Measurements from ENCODE around the gene ST3GAL3.

ST3GAL3 gene

DNA sequence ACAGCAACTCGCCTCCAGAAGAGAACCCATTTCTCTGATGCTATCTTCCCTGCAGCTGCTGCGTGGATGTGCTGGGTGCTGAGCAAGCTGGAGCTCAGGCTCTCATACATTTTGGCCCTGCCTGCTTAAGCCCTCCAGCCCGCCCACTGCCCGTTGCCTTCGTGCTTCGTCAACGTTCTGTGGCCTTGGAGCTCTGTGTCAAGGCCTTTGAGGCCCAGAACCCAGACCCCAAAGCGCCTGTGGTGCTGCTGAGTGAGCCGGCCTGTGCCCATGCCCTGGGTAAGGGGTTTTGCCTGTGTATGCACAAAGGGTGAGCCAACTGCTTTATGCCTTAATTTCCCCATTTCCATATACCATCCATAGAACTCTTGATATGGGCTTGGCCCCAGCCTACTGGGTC is 263.6 kb downstream of the ST3GAL3 start:
- no peak for DNase-seq

GRCh38 chr1:43971336-43971980 is 264.1 kb downstream of the ST3GAL3 start:
- DNase-seq: no peak

GRCh38 chr1:43973981-43974442 is 266.7 kb downstream of the ST3GAL3 start:
- no peak for DNase-seq

DNA sequence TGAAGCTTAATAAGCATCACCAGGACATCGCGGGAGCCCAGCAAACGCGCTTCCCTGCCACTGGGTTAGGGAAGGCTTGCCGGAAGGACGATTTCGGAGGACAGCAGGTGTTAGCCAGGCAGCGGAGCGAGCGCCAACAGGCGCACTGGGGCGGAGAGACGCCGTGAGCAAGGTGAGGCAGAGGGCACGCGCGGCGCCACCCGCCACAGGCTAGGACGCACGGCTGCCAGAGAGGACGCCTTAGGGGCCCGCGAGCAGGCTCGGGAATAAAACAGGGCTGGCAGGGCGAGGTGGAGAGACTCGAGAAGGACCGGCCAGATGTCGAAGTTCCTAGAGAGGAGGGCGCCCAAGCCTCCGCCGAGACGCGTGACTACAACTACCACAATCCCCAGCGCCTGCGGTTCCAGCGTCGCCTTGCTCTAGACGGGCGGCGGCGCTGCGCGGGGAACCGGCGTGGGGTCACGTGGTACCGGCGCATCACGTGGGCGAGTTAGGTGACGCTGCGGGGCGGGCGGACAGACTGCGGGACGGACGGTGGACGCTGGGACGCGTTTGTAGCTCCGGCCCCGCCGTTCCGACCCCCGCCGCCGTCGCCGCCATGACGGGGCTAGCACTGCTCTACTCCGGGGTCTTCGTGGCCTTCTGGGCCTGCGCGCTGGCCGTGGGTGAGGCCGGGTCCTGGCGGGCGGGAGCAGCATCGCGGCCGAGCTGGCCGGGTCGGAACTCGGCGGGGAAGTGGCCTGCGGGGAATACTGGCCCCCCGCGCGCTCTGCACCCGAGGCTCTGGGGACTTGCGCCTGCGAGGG is 267.3 kb downstream of the ST3GAL3 start, which contains the start of gene ATP6V0B:
Gene ATP6V0B, plus strand, starts transcription at position 518 of the 806 bp plus-strand sequence. Its CDS starts 81 bp downstream, at position 599.
- DNase-seq: peak; percentile 90

DNA sequence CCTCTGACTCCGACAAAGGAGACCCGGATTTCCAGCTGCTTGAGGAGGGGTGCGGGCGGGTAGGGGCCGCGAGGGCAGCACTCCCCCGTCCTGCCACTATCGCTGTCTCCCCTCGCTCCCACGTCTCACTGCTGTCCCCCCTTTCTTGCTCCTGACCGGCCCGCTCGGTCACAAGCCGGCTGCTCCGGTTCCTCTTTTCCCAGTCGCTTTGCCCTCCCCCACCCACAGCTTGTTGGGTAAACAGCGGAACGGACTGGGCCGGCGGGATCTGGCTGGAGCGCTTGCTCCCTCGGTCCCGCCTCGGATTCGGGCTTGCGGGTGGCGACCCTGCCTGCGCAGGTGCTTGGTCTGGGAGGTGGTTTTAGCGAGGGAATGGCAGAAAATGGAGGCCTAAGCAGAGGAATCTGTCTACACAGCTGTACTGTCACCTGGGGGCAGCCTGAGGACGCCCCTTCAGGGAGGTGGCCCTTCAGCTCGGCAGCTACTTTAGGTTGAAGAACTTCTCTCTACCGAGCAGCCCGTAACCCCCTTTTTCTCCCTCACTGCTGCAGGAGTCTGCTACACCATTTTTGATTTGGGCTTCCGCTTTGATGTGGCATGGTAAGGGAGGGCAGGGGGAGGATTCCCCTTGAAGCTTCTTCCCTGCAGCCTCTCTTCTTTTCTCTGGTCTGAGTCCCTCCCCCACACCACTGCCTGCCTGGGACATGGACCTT is 268.1 kb downstream of the ST3GAL3 start:
- DNase-seq: peak; percentile 60

- no peak for DNase-seq
These were observed 268.7 kb downstream of the ST3GAL3 start for GRCh38 chr1:43976045-43976444.

- no peak for DNase-seq
These were observed 269.6 kb downstream of the ST3GAL3 start for GRCh38 chr1:43976890-43977289.

GRCh38 chr1:43977376-43978263 is 270.3 kb downstream of the ST3GAL3 start:
- DNase-seq: no peak

- DNase-seq: no peak
These were observed 270.9 kb downstream of the ST3GAL3 start for GRCh38 chr1:43978264-43978550.

DNA sequence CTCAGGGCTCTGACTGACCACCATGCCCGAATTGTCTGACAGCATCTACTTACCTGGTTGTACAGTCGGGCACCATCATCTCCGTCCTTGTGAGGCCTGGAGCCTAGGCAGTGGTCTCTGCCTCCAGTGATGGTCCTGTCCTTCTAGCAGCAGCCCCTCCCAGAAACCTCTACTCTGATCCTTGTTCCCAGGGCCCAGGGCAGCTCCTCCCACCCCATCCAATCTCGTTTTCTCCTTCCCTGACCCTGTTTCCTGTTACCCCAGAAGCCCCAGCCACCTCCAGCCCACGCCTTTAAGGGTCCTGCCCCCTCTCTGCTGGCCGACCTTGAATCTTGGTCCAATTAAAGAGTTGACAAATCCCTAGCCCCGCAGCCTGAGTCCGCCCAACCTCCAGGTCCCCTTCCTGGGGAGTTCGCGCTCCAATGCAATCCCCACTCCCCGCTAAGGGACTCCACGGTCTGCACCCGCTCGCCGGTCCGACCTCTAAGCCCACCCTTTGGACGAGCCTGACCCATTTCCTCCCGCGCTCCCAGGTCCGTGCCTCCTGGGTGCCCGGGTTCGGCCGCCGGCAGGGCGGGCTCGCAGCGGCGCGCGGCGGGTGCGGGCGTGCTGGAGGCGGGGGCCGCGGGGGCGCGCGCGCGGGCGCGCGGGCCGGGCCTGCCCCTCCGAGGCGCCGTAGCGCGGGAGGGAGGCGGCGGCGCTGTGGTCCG is 271.4 kb downstream of the ST3GAL3 start, which contains the start of gene B4GALT2:
Gene B4GALT2, plus strand, starts transcription at position 660 of the 710 bp plus-strand sequence. CDS start 1,951 bp downstream, outside the sequence.
- no peak for DNase-seq

DNA sequence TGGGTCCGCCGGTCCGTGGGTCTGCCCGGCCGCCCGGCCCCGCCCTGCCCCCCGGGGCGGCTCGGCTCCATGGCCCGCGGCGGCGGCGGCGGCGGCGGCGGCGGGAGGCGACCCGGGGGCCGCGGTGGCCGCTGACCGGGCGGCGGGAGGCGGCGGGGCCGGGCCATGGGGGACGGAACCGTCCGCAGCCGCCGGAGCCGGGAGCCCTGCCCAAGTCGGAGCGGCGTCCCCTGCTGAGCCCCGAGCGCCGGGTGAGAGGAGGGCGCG is 271.9 kb downstream of the ST3GAL3 start:
- no peak for DNase-seq

GRCh38 chr1:43979528-43980254 is 272.4 kb downstream of the ST3GAL3 start:
- DNase-seq: no peak

- DNase-seq: no peak
These were observed 273.2 kb downstream of the ST3GAL3 start for GRCh38 chr1:43980255-43981134.

Measured in CD4-positive, alpha-beta T cell treated with Interleukin-15 for 1 hour (primary cell).